Measurements from ENCODE around the gene EPB41L4A. TPM values are rescaled to one million over a fixed set of nuclear protein-coding genes. Genes with fewer than 3 reads are reported as not detected.

Gene EPB41L4A
- total RNA-seq, 1 donor, result 0.72 TPM

DNA sequence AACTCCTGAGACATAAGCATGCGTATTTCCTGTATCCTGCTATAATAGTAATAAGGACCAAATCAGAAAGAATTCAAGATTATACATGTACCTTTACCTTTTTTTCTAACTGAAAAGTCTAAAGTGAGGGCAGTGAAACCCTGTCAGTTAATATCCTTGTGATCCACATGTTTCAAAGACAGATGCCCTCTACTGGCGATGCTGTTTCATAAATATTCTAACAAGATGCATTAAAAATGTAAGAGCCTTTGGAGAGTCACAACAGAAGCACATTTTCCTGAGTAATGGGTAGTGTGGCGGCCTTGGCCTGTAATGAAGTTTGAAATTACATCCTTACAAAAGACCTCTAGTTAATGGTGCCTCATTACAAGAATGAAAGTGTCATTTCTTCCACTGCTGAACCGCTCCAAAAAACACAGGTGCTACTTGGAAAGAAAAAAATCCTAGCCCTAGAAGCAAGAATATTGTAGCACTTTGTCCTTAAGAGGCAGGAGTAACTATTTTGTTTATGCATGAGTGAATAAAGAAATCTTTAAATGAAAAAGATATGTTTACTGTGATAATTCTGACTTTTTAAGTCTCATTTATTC is 232.6 kb downstream of the EPB41L4A start:
- no peaks in the 10 kb centered on the region for H4K20me1 ChIP-seq (ENCODE audit: insufficient read depth, low read length)
- H3K27me3 ChIP-seq (ENCODE audit: insufficient read depth, low read length), result peaks cover 24% of the 10 kb centered on the region
- H3K4me1 ChIP-seq (ENCODE audit: insufficient read depth, low read length), result no peaks in the 10 kb centered on the region
- no peak overlapping the region for H3K4me3 ChIP-seq (ENCODE audit: insufficient read depth, low read length)
- no peaks in the 10 kb centered on the region for H3K36me3 ChIP-seq (ENCODE audit: insufficient read depth, low read length)
- H3K79me2 ChIP-seq (ENCODE audit: insufficient read depth, low read length), result no peaks in the 10 kb centered on the region
- TF ChIP-seq, protein P1, sequence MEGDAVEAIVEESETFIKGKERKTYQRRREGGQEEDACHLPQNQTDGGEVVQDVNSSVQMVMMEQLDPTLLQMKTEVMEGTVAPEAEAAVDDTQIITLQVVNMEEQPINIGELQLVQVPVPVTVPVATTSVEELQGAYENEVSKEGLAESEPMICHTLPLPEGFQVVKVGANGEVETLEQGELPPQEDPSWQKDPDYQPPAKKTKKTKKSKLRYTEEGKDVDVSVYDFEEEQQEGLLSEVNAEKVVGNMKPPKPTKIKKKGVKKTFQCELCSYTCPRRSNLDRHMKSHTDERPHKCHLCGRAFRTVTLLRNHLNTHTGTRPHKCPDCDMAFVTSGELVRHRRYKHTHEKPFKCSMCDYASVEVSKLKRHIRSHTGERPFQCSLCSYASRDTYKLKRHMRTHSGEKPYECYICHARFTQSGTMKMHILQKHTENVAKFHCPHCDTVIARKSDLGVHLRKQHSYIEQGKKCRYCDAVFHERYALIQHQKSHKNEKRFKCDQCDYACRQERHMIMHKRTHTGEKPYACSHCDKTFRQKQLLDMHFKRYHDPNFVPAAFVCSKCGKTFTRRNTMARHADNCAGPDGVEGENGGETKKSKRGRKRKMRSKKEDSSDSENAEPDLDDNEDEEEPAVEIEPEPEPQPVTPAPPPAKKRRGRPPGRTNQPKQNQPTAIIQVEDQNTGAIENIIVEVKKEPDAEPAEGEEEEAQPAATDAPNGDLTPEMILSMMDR (IDR thresholded peaks at IDR 0.05; ENCODE audit: extremely low read depth, low read depth, low read length), result peak; percentile 68
- no peak overlapping the region for H3K4me2 ChIP-seq (ENCODE audit: insufficient read depth, low read length)
- H2AFZ ChIP-seq (ENCODE audit: low read length), result no peak overlapping the region
- DNase-seq (ENCODE audit: insufficient read length, low spot score, missing footprints), result no peak
- H3K27ac ChIP-seq (ENCODE audit: low read depth, low read length), result no peak overlapping the region
- no peaks in the 10 kb centered on the region for H3K9me3 ChIP-seq (ENCODE audit: low read depth, low read length)

GRCh38 chr5:112183874-112184273 is 235.2 kb downstream of the EPB41L4A start:
- no peak overlapping the region for H3K4me2 ChIP-seq (ENCODE audit: insufficient read depth, low read length)
- H3K4me1 ChIP-seq (ENCODE audit: insufficient read depth, low read length), result no peaks in the 10 kb centered on the region

GRCh38 chr5:112183103-112183711 is 235.9 kb downstream of the EPB41L4A start:
- Histone ChIP-seq H3K4me2 (ENCODE audit: insufficient read depth, low read length) (no peak overlapping the region), H4K20me1 (ENCODE audit: insufficient read depth, low read length) (no peaks in the 10 kb centered on the region), H3K36me3 (ENCODE audit: insufficient read depth, low read length) (no peaks in the 10 kb centered on the region), H2AFZ (ENCODE audit: low read length) (no peak overlapping the region), H3K9me3 (ENCODE audit: low read depth, low read length) (no peaks in the 10 kb centered on the region), H3K79me2 (ENCODE audit: insufficient read depth, low read length) (no peaks in the 10 kb centered on the region), H3K27ac (ENCODE audit: low read depth, low read length) (no peak overlapping the region), H3K4me3 (ENCODE audit: insufficient read depth, low read length) (no peak overlapping the region), H3K27me3 (ENCODE audit: insufficient read depth, low read length) (peaks cover 15% of the 10 kb centered on the region), H3K4me1 (ENCODE audit: insufficient read depth, low read length) (no peaks in the 10 kb centered on the region)
- TF ChIP-seq, protein P1 (IDR thresholded peaks at IDR 0.05; ENCODE audit: extremely low read depth, low read depth, low read length), result no peak
- no peak for DNase-seq (ENCODE audit: insufficient read length, low spot score, missing footprints)

More at GRCh38 chr5:112183874-112184273, 235.2 kb downstream of the EPB41L4A start:
- Histone ChIP-seq H3K27me3 (ENCODE audit: insufficient read depth, low read length) (peaks cover 15% of the 10 kb centered on the region), H3K9me3 (ENCODE audit: low read depth, low read length) (no peaks in the 10 kb centered on the region), H3K36me3 (ENCODE audit: insufficient read depth, low read length) (no peaks in the 10 kb centered on the region), H3K79me2 (ENCODE audit: insufficient read depth, low read length) (no peaks in the 10 kb centered on the region), H2AFZ (ENCODE audit: low read length) (no peak overlapping the region), H3K27ac (ENCODE audit: low read depth, low read length) (no peak overlapping the region), H4K20me1 (ENCODE audit: insufficient read depth, low read length) (no peaks in the 10 kb centered on the region), H3K4me3 (ENCODE audit: insufficient read depth, low read length) (no peak overlapping the region)
- DNase-seq (ENCODE audit: insufficient read length, low spot score, missing footprints), result no peak
- TF ChIP-seq, protein P1 (IDR thresholded peaks at IDR 0.05; ENCODE audit: extremely low read depth, low read depth, low read length), result no peak

DNA sequence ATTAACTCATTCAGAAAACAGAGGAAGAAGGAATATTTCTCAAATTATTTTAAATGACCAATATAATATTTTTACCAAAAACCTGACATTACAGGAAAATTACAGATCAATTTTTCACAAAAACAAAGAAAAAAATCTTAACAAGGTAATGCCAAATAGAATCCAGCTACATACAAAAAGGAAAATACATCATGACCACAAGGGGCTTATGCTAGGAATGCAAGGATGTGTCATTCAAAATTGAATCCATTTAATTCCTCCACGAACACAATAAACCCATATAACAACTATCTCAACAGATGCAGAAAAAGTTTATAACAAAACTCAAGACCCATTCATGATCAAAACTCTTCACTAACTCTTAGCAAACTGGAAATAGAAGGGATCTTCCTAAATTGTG is 239.8 kb downstream of the EPB41L4A start:
- H3K36me3 ChIP-seq (ENCODE audit: insufficient read depth, low read length), result no peaks in the 10 kb centered on the region
- H3K27ac ChIP-seq (ENCODE audit: low read depth, low read length), result no peak overlapping the region
- H3K4me3 ChIP-seq (ENCODE audit: insufficient read depth, low read length), result no peak overlapping the region
- H3K4me2 ChIP-seq (ENCODE audit: insufficient read depth, low read length), result no peak overlapping the region
- no peaks in the 10 kb centered on the region for H4K20me1 ChIP-seq (ENCODE audit: insufficient read depth, low read length)
- peaks cover 3% of the 10 kb centered on the region for H3K27me3 ChIP-seq (ENCODE audit: insufficient read depth, low read length)
- H3K79me2 ChIP-seq (ENCODE audit: insufficient read depth, low read length), result no peaks in the 10 kb centered on the region
- no peaks in the 10 kb centered on the region for H3K4me1 ChIP-seq (ENCODE audit: insufficient read depth, low read length)
- H2AFZ ChIP-seq (ENCODE audit: low read length), result no peak overlapping the region
- no peaks in the 10 kb centered on the region for H3K9me3 ChIP-seq (ENCODE audit: low read depth, low read length)
- TF ChIP-seq, protein P1 (IDR thresholded peaks at IDR 0.05; ENCODE audit: extremely low read depth, low read depth, low read length), result no peak
- no peak for DNase-seq (ENCODE audit: insufficient read length, low spot score, missing footprints)
